Right lobe of liver (tissue), 4 donors: ENCODE data around the gene TIAM2.

ENCODE experiments used
- CTCF ChIP-seq, 4 donors: fragments of 200-600 bp in 3 of 4; fragments of 450-650 bp in 1 of 4; IDR thresholded peaks; one replicate each; pipeline versions ENCODE4 v1.5.1 to v1.8.0; 2016 to 2022; ENCODE audit warnings: antibody characterized with exemption in 4 of 4, mild to moderate bottlenecking in 2 of 4
- POLR2A ChIP-seq: fragments of 450-650 bp; IDR thresholded peaks from one replicate; pipeline ENCODE4 v1.6.1; 2017; ENCODE audit warnings: antibody characterized with exemption, mild to moderate bottlenecking
- donor health status: DM: no; HTN: no; CAD: no.
- donor health status: DM: no; HTN: no; CAD: no.
- donor health status: DM: no; HTN: yes; CAD: no.

GRCh38 chr6:155290491-155290890 lies 295.4 kb downstream of the TIAM2 start:
- TF ChIP-seq CTCF (IDR thresholded peaks at IDR 0.05) (no peak), POLR2A (no peak)
